Activated B cell treated with CpG ODN at 0.5 μM for 24 hours (primary cell): ENCODE data around the gene DGKI. TPM values are rescaled to one million over a fixed set of nuclear protein-coding genes. Genes with fewer than 3 reads are reported as not detected.

ENCODE experiments used
- ATAC-seq: fragments of 200-7000 bp; cut with Tn5 transposase; one replicate; pipeline ENCODE4 v1.10.0; 2021; ENCODE audit warnings: low read depth, mild to moderate bottlenecking, moderate library complexity
- CTCF ChIA-PET: fragments of 350-600 bp; sonication (Branson Sonifier 250); formaldehyde crosslinking; loops from one replicate; lab custom pipeline; 2021; ENCODE audit warnings: antibody characterized with exemption; lab: Charles Lee
- POLR2A ChIA-PET: fragments of 350-600 bp; sonication (Branson Sonifier 250); formaldehyde crosslinking; loops from one replicate; lab custom pipeline; 2021; ENCODE audit warnings: antibody characterized with exemption; lab: Charles Lee
- DNase-seq: peaks from one replicate; pipeline ENCODE4 v3.0.0; 2022
- H3K27ac Mint-ChIP-seq: one replicate; pipeline ENCODE4 v1.8.0; 2020; ENCODE audit warnings: mixed read lengths
- H3K27me3 Mint-ChIP-seq: one replicate; pipeline ENCODE4 v1.8.0; 2021; ENCODE audit warnings: mixed read lengths
- H3K36me3 Mint-ChIP-seq: one replicate; pipeline ENCODE4 v1.8.0; 2021; ENCODE audit warnings: low read depth, mixed read lengths
- H3K4me1 Mint-ChIP-seq: one replicate; pipeline ENCODE4 v1.8.0; 2021; ENCODE audit warnings: mixed read lengths
- H3K4me3 Mint-ChIP-seq: one replicate; pipeline ENCODE4 v1.8.0; 2020; ENCODE audit warnings: mild to moderate bottlenecking, mixed read lengths
- H3K9me3 Mint-ChIP-seq: one replicate; pipeline ENCODE4 v1.8.0; 2020; ENCODE audit warnings: mixed read lengths
- intact Hi-C: fragments of 100-400 bp; cut with micrococcal nuclease; formaldehyde crosslinking; loops from one replicate; pipeline ENCODE4 v1.15.1; 2024
- total RNA-seq: library from RNA; stranded (reverse); gene quantifications from 2 replicates; pipeline ENCODE4 v1.2.3, GENCODE V29; 2022
- TF ChIP-seq, protein P1 (sequence below): fragments of 200-600 bp; IDR thresholded peaks from one replicate; pipeline ENCODE4 v1.8.0; 2022; ENCODE audit warnings: antibody characterized with exemption, mild to moderate bottlenecking

Gene DGKI
- total RNA-seq, 1 donor from 2014 or later: not detected

DNA sequence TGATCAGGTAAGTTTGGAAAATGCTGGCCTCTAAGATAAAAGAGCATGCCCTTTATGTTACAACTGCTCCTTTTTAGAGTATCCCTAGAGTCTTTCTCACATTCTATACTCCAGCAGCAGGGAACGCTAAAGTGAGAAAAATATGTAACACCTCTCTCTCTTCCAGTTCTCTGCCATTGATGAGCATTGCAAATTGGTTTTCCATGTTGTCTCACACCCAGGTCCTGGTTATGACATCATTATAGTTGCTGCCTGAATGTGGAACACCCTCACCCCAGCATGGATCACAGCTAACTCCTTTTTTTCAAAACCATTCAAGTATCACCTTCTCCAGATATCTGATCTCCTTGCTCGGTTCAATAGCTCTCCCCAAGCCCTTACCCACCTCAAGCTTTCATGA is 84.4 kb downstream of the DGKI start:
- POLR2A ChIA-PET: no interaction called here
- Mint-ChIP-seq H3K27me3 (peaks cover 4% of the 10 kb centered on the region), H3K4me1 (no peaks in the 10 kb centered on the region), H3K4me3 (no peak overlapping the region), H3K36me3 (no peaks in the 10 kb centered on the region), H3K9me3 (no peaks in the 10 kb centered on the region), H3K27ac (no peak overlapping the region)
- DNase-seq (no peak), ATAC-seq (no peak)
- TF ChIP-seq, protein P1, sequence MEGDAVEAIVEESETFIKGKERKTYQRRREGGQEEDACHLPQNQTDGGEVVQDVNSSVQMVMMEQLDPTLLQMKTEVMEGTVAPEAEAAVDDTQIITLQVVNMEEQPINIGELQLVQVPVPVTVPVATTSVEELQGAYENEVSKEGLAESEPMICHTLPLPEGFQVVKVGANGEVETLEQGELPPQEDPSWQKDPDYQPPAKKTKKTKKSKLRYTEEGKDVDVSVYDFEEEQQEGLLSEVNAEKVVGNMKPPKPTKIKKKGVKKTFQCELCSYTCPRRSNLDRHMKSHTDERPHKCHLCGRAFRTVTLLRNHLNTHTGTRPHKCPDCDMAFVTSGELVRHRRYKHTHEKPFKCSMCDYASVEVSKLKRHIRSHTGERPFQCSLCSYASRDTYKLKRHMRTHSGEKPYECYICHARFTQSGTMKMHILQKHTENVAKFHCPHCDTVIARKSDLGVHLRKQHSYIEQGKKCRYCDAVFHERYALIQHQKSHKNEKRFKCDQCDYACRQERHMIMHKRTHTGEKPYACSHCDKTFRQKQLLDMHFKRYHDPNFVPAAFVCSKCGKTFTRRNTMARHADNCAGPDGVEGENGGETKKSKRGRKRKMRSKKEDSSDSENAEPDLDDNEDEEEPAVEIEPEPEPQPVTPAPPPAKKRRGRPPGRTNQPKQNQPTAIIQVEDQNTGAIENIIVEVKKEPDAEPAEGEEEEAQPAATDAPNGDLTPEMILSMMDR: no peak
- intact Hi-C loops: no loop called here
- CTCF ChIA-PET: no interaction called here

DNA sequence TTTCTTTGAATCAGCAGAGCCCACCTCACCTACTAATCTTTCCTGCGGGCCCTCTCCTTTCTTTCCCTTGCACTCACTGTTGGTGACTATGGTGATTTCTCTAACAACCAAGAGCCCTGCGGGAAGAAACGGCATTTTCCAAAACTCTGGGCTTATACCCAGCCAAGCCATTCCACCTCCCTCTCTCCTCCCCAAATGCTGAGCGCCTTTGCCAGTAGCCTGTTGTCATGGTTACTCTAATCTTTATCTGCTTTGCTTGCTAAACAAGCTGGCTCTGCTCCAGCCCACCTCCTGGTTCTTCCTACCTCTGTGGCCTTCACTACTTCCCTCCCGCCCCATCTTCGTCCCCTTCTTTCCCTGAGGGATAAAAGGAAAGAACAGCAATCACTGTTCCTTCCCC is 86.7 kb downstream of the DGKI start:
- no peak for ATAC-seq
- DNase-seq: no peak
- no peaks in the 10 kb centered on the region for H3K4me1 Mint-ChIP-seq
- ChIA-PET CTCF (no interaction called here), POLR2A (no interaction called here)
- H3K4me3 Mint-ChIP-seq: no peak overlapping the region
- TF ChIP-seq, protein P1: no peak
- no peaks in the 10 kb centered on the region for H3K36me3 Mint-ChIP-seq
- intact Hi-C loops: no loop called here
- H3K9me3 Mint-ChIP-seq: no peaks in the 10 kb centered on the region
- H3K27me3 Mint-ChIP-seq: no peaks in the 10 kb centered on the region
- no peak overlapping the region for H3K27ac Mint-ChIP-seq

- H3K4me3 Mint-ChIP-seq: no peak overlapping the region
- ChIA-PET POLR2A (no interaction called here), CTCF (no interaction called here)
- no peaks in the 10 kb centered on the region for H3K36me3 Mint-ChIP-seq
- intact Hi-C loops: no loop called here
- ATAC-seq (no peak), DNase-seq (no peak)
- no peak overlapping the region for H3K27ac Mint-ChIP-seq
- H3K4me1 Mint-ChIP-seq: no peaks in the 10 kb centered on the region
- TF ChIP-seq, protein P1: no peak
- H3K27me3 Mint-ChIP-seq: no peaks in the 10 kb centered on the region
- no peaks in the 10 kb centered on the region for H3K9me3 Mint-ChIP-seq
These were observed 89.4 kb downstream of the DGKI start for GRCh38 chr7:137757146-137757925.

GRCh38 chr7:137755846-137756651 is 90.7 kb downstream of the DGKI start:
- POLR2A ChIA-PET: no interaction called here
- no peak overlapping the region for H3K27ac Mint-ChIP-seq
- TF ChIP-seq, protein P1: no peak

GRCh38 chr7:137755427-137755826 is 91.3 kb downstream of the DGKI start:
- Mint-ChIP-seq H3K36me3 (no peaks in the 10 kb centered on the region), H3K4me3 (no peak overlapping the region), H3K9me3 (no peaks in the 10 kb centered on the region), H3K27ac (no peak overlapping the region), H3K27me3 (no peaks in the 10 kb centered on the region), H3K4me1 (no peaks in the 10 kb centered on the region)
- ATAC-seq: no peak
- DNase-seq: no peak
- ChIA-PET POLR2A (no interaction called here), CTCF (no interaction called here)
- intact Hi-C loops: no loop called here
- TF ChIP-seq, protein P1: no peak

More at GRCh38 chr7:137755846-137756651, 90.7 kb downstream of the DGKI start:
- no peaks in the 10 kb centered on the region for H3K27me3 Mint-ChIP-seq
- DNase-seq (no peak), ATAC-seq (no peak)
- no peaks in the 10 kb centered on the region for H3K9me3 Mint-ChIP-seq
- CTCF ChIA-PET: no interaction called here
- intact Hi-C loops: no loop called here
- H3K4me3 Mint-ChIP-seq: no peak overlapping the region
- H3K4me1 Mint-ChIP-seq: no peaks in the 10 kb centered on the region
- H3K36me3 Mint-ChIP-seq: no peaks in the 10 kb centered on the region
